ENCODE results near the gene CGB2. TPM values are rescaled to one million over a fixed set of nuclear protein-coding genes. Genes with fewer than 3 reads are reported as not detected.

Gene CGB2
- total and polyA plus RNA-seq, 2 experiments from 2014 or later = not detected

GRCh38 chr19:49004133-49004532, 27.6 kb upstream of the CGB2 start:
- DNase-seq = no peak
- Histone ChIP-seq H3K9ac (no peak overlapping the region), H3F3A (ENCODE audit: insufficient read depth) (no peaks in the 10 kb centered on the region), H3K4me1 (ENCODE audit: insufficient read depth) (no peaks in the 10 kb centered on the region), H3K4me2 (ENCODE audit: unreplicated experiment) (no peak overlapping the region), H3K36me3 (ENCODE audit: low read depth) (peaks cover 3% of the 10 kb centered on the region; the same call in 1 of the 2 replicates), H4K20me1 (ENCODE audit: insufficient read depth) (no peaks in the 10 kb centered on the region), H3K27ac (no peak overlapping the region), H3K27me3 (replicated peaks; ENCODE audit: insufficient read depth) (no peaks in the 10 kb centered on the region), H3K9me2 (ENCODE audit: insufficient read depth) (no peaks in the 10 kb centered on the region), H3K9me3 (ENCODE audit: low read depth) (no peaks in the 10 kb centered on the region), H2AFZ (no peak overlapping the region), H3K4me3 (no peak overlapping the region), H3K79me2 (ENCODE audit: insufficient read depth) (peaks cover 14% of the 10 kb centered on the region; the same call in 1 of the 2 replicates)
- in situ Hi-C loops (cut with MboI) = no loop called here
- 95 to 98% methylated on average over 15 of the region's 15 CpGs for whole genome bisulfite sequencing, 2 experiments (ENCODE audit: low coverage in 1 of 2, low lambda C conversion rate in 2 of 2, missing lambda C conversion rate in 2 of 2)
- TF ChIP-seq EZH2 (IDR thresholded peaks at IDR 0.05; ENCODE audit: insufficient read depth, poor library complexity, severe bottlenecking) (no peak), EZH2phosphoT487 (IDR thresholded peaks at IDR 0.05; ENCODE audit: insufficient read depth, low read depth) (no peak)

DNA sequence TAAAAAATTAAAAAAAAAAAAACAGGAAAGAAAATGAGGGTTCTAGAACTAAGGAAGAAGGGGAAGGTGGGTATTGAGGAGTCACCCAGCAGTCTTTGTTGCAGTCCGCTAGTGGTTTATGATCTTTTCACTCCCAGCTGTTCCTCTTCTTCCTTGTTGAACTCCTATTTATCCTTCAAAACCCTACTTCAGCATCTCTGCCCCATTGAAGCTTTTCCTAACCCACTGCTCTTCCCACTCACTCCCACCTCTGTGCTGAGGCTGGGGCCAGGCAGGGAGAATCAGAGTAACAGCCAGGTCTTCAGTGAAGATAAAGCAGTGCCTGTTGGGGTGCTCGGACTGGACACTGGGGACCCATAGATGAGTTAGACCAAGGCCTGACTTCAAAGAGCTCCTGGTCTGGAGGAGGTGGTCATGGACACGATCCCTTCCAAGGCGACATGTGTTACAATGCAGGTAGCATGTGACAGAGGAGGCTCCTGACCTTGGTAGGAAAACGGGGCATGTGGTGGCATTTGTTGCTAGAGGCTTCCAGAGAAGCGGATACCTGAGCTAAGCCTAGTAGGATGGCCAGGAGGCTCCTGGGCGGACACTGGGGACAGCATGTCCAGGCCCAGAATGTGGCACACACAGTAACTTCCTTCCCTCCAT, 26.6 kb upstream of the CGB2 start:
- Histone ChIP-seq H3K4me3 (no peak overlapping the region), H2AFZ (no peak overlapping the region), H3K9me3 (ENCODE audit: low read depth) (no peaks in the 10 kb centered on the region), H4K20me1 (ENCODE audit: insufficient read depth) (no peaks in the 10 kb centered on the region), H3K27me3 (replicated peaks; ENCODE audit: insufficient read depth) (no peaks in the 10 kb centered on the region), H3K36me3 (ENCODE audit: low read depth) (peaks cover 3% of the 10 kb centered on the region; the same call in 1 of the 2 replicates), H3K79me2 (ENCODE audit: insufficient read depth) (peaks cover 11% of the 10 kb centered on the region; the same call in 1 of the 2 replicates), H3K4me1 (ENCODE audit: insufficient read depth) (no peaks in the 10 kb centered on the region), H3K9me2 (ENCODE audit: insufficient read depth) (no peaks in the 10 kb centered on the region), H3K4me2 (ENCODE audit: unreplicated experiment) (no peak overlapping the region), H3K27ac (no peak overlapping the region), H3F3A (ENCODE audit: insufficient read depth) (no peaks in the 10 kb centered on the region), H3K9ac (no peak overlapping the region)
- TF ChIP-seq EZH2 (IDR thresholded peaks at IDR 0.05; ENCODE audit: insufficient read depth, poor library complexity, severe bottlenecking) = no peak
- no peak for TF ChIP-seq EZH2phosphoT487 (IDR thresholded peaks at IDR 0.05; ENCODE audit: insufficient read depth, low read depth)
- 93 to 97% methylated on average over 7 of the region's 7 CpGs for WGBS, 2 experiments (ENCODE audit: low coverage in 1 of 2, low lambda C conversion rate in 2 of 2, missing lambda C conversion rate in 2 of 2)
- in situ Hi-C loops (cut with MboI) = no loop called here
- no peak for DNase-seq

DNA sequence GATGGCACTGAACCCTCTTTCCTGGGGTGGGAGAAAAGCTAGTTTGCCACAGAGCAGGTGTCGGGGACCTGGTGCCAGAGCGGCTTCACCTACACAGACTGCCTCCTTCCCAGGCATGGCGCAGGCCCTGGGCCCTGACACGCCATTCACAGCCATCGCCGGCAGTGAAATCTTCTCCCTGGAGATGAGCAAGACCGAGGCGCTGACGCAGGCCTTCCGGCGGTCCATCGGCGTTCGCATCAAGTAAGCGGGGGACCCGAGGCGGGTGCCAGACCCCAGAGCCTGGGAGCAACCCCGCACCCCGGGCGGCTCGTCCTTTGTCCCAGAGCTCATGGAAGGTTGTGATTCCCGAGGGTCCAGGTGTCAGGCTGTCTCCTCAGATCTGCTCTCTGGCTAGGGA, 24.8 kb upstream of the CGB2 start:
- Histone ChIP-seq H3K27me3 (replicated peaks; ENCODE audit: insufficient read depth) (no peaks in the 10 kb centered on the region), H3K27ac (no peak overlapping the region), H4K20me1 (ENCODE audit: insufficient read depth) (no peaks in the 10 kb centered on the region), H3F3A (ENCODE audit: insufficient read depth) (no peaks in the 10 kb centered on the region), H3K4me1 (ENCODE audit: insufficient read depth) (no peaks in the 10 kb centered on the region), H3K4me3 (no peak overlapping the region), H3K79me2 (ENCODE audit: insufficient read depth) (peaks cover 6% of the 10 kb centered on the region; the same call in 1 of the 2 replicates), H3K36me3 (ENCODE audit: low read depth) (peaks cover 3% of the 10 kb centered on the region; the same call in 1 of the 2 replicates), H3K9ac (no peak overlapping the region), H3K4me2 (ENCODE audit: unreplicated experiment) (no peak overlapping the region), H3K9me2 (ENCODE audit: insufficient read depth) (no peaks in the 10 kb centered on the region), H3K9me3 (ENCODE audit: low read depth) (no peaks in the 10 kb centered on the region), H2AFZ (no peak overlapping the region)
- 94 to 95% methylated on average over 17 to 22 of the region's 22 CpGs for WGBS, 2 experiments (ENCODE audit: low coverage in 1 of 2, low lambda C conversion rate in 2 of 2, missing lambda C conversion rate in 2 of 2)
- no peak for DNase-seq
- in situ Hi-C loops (cut with MboI) = no loop called here
- TF ChIP-seq EZH2phosphoT487 (IDR thresholded peaks at IDR 0.05; ENCODE audit: insufficient read depth, low read depth) = no peak
- no peak for TF ChIP-seq EZH2 (IDR thresholded peaks at IDR 0.05; ENCODE audit: insufficient read depth, poor library complexity, severe bottlenecking)

DNA sequence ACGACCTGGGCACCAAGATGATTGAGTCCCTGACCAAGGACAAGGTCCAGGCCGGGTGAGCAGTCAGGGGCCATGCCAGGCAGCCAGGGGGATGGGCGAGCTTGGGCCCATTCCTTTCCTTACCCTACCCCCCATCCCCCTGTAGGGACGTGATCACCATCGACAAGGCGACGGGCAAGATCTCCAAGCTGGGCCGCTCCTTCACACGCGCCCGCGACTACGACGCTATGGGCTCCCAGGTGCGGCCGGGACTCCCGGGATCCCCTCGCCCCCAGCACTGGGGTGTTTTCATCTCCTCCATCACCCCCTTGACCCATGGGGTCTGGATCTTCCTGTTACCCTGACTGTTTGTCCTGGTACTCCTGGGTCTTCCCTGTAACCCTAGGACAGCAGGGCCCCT, 21.9 kb upstream of the CGB2 start:
- H3K36me3 ChIP-seq (ENCODE audit: low read depth) = peaks cover 3% of the 10 kb centered on the region; the same call in 1 of the 2 replicates
- TF ChIP-seq EZH2 (IDR thresholded peaks at IDR 0.05; ENCODE audit: insufficient read depth, poor library complexity, severe bottlenecking) = no peak
- no peak for TF ChIP-seq EZH2phosphoT487 (IDR thresholded peaks at IDR 0.05; ENCODE audit: insufficient read depth, low read depth)
- no peak for DNase-seq

More for the DNA sequence above, 21.9 kb upstream of the CGB2 start:
- Histone ChIP-seq H3F3A (ENCODE audit: insufficient read depth) (no peaks in the 10 kb centered on the region), H3K79me2 (ENCODE audit: insufficient read depth) (no peaks in the 10 kb centered on the region), H3K4me1 (ENCODE audit: insufficient read depth) (no peaks in the 10 kb centered on the region), H3K4me3 (no peak overlapping the region), H3K9ac (no peak overlapping the region), H3K4me2 (ENCODE audit: unreplicated experiment) (no peak overlapping the region), H3K27ac (no peak overlapping the region), H3K9me2 (ENCODE audit: insufficient read depth) (no peaks in the 10 kb centered on the region), H2AFZ (no peak overlapping the region), H3K27me3 (replicated peaks; ENCODE audit: insufficient read depth) (no peaks in the 10 kb centered on the region), H4K20me1 (ENCODE audit: insufficient read depth) (no peaks in the 10 kb centered on the region), H3K9me3 (ENCODE audit: low read depth) (no peaks in the 10 kb centered on the region)
- in situ Hi-C loops (cut with MboI) = no loop called here
- 88 to 91% methylated on average over 17 to 18 of the region's 18 CpGs for WGBS, 2 experiments (ENCODE audit: low coverage in 1 of 2, low lambda C conversion rate in 2 of 2, missing lambda C conversion rate in 2 of 2)
